HepG2 (cell line): ENCODE measurements around the gene OR6S1. TPM values are rescaled to one million over a fixed set of nuclear protein-coding genes. Genes with fewer than 3 reads are reported as not detected.
"Not testable (repeated sequence)": the region's sequence is repeated elsewhere in the genome, so short reads cannot be mapped to it uniquely, and the experiment has no call there.

Experiments used
- ATAC-seq: fragments of 200-7000 bp; cut with Tn5 transposase; 3 replicates; pipeline ENCODE4 v1.9.1; 2020; ENCODE audit warnings: mild to moderate bottlenecking, moderate library complexity
- BruUV-seq: library from RNA; stranded (reverse); fragments of 400-500 nt; replicated peaks from 2 replicates; lab custom pipeline; 2021; lab: Mats Ljungman, UMichigan
- CTCF ChIA-PET: fragments of 300-600 bp; formaldehyde crosslinking; extraction: SDS; loops from one replicate; lab custom pipeline; 2021; ENCODE audit warnings: low total read pairs, inconsistent platforms, low intra/inter-chr PET ratio; lab: Yijun Ruan, JAX
- POLR2A ChIA-PET: fragments of 350-600 bp; sonication (Branson Sonifier 250); formaldehyde crosslinking; loops from one replicate; lab custom pipeline; 2020; ENCODE audit warnings: antibody characterized with exemption, inconsistent platforms; lab: Yijun Ruan, JAX
- DNase-seq: peaks from one replicate; pipeline ENCODE4 v3.0.0-alpha.2; 2015; ENCODE audit warnings: low spot score
- FAIRE-seq: peaks from 3 replicates; lab custom pipeline; 2011; peaks lifted over from hg19 to GRCh38; lab: Jason Lieb, UNC
- H2AFZ ChIP-seq: one replicate; pipeline ENCODE4 v1.6.1; 2011; ENCODE audit warnings: low read length, inconsistent platforms
- H3K27ac ChIP-seq: fragments of 300-600 bp; 3 replicates; pipeline ENCODE4 v1.8.0; 2011; ENCODE audit warnings: mixed run types, mild to moderate bottlenecking, mixed read lengths, low read length, inconsistent platforms; ENCODE audit not compliant: insufficient read depth; ENCODE audit errors: extremely low read length
- H3K27me3 ChIP-seq, 2 experiments: fragments of 200-600 bp in 1 of 2; 2 replicates in 1 of 2; 3 replicates in 1 of 2; pipeline versions ENCODE4 v1.6.0 to v1.8.0; 2011; ENCODE audit warnings: low read length in 2 of 2, mild to moderate bottlenecking in 2 of 2, moderate library complexity in 2 of 2, inconsistent platforms in 1 of 2; ENCODE audit not compliant: insufficient read depth in 2 of 2, control insufficient read depth in 1 of 2
- H3K36me3 ChIP-seq, 2 experiments: fragments of 200-600 bp in 1 of 2; replicated peaks in 1 of 2; 2 replicates in 1 of 2; 3 replicates in 1 of 2; pipeline versions ENCODE4 v1.5.1 to v1.8.0; 2011; ENCODE audit warnings: low read length in 2 of 2, inconsistent platforms in 1 of 2; ENCODE audit not compliant: insufficient read depth in 2 of 2, control insufficient read depth in 1 of 2
- H3K4me1 ChIP-seq: 2 replicates; pipeline ENCODE4 v1.5.1; 2012; ENCODE audit warnings: low read length, inconsistent platforms; ENCODE audit not compliant: insufficient read depth
- H3K4me2 ChIP-seq: 2 replicates; pipeline ENCODE4 v1.6.0; 2011; ENCODE audit warnings: low read depth, low read length, inconsistent platforms
- H3K4me3 ChIP-seq, 3 experiments: fragments of 200-600 bp in 1 of 3; sonication (generic), shearing (Covaris generic) in 1 of 3; replicated peaks in 1 of 3; 2 replicates each; pipeline ENCODE4 v1.5.1; 2011 to 2016; ENCODE audit warnings: low read length in 3 of 3, inconsistent platforms in 2 of 3, low read depth in 2 of 3, mild to moderate bottlenecking in 2 of 3, control low read depth in 1 of 3, mixed read lengths in 1 of 3; ENCODE audit not compliant: insufficient read depth in 1 of 3
- H3K79me2 ChIP-seq: one replicate; pipeline ENCODE4 v1.6.1; 2011; ENCODE audit warnings: low read length, inconsistent platforms; ENCODE audit not compliant: insufficient read depth
- H3K9ac ChIP-seq: 2 replicates; pipeline ENCODE4 v1.6.0; 2011; ENCODE audit warnings: mild to moderate bottlenecking, low read depth, low read length, inconsistent platforms; ENCODE audit not compliant: insufficient read depth
- H3K9me3 ChIP-seq: 2 replicates; pipeline ENCODE4 v1.5.1; 2012; ENCODE audit warnings: mild to moderate bottlenecking, low read length
- H4K20me1 ChIP-seq: 2 replicates; pipeline ENCODE4 v1.6.0; 2011; ENCODE audit warnings: inconsistent platforms, mild to moderate bottlenecking, low read length, moderate library complexity; ENCODE audit not compliant: insufficient read depth
- MBNL3 ChIP-seq: fragments of 250-450 bp; sonication (Bioruptor Pico); conservative IDR thresholded peaks from 2 replicates; pipeline ENCODE4 v1.8.0; 2022; ENCODE audit warnings: mild to moderate bottlenecking, inconsistent platforms
- MEF2D ChIP-seq: sonication (generic); formaldehyde crosslinking; IDR thresholded peaks from 2 replicates; pipeline ENCODE4 v1.5.1; 2020; ENCODE audit warnings: mild to moderate bottlenecking, missing genetic modification reagents
- POLR2A ChIP-seq, 2 experiments: IDR thresholded peaks; 2 replicates each; pipeline ENCODE4 v1.6.1; 2011; ENCODE audit warnings: low read depth in 2 of 2, low read length in 2 of 2, mild to moderate bottlenecking in 1 of 2, moderate library complexity in 1 of 2; ENCODE audit not compliant: insufficient read depth in 1 of 2
- SIN3A ChIP-seq: IDR thresholded peaks from 2 replicates; pipeline ENCODE4 v1.6.1; 2011; ENCODE audit warnings: low read depth, mild to moderate bottlenecking, control low read depth, low read length, borderline replicate concordance
- WGBS: methylation state at CpG from one replicate; pipeline ENCODE4 v1.1.6; 2017; ENCODE audit warnings: low lambda C conversion rate; 5-methylcytosine and 5-hydroxymethylcytosine counted together
- in situ Hi-C: cut with HindIII; loops from 2 replicates; pipeline ENCODE4 v1.10.0; 2017; ENCODE audit warnings: low pct_unique_long_range_greater_than_20kb; ENCODE audit not compliant: extremely low pct_ligation_motif_present
- intact Hi-C: fragments of 100-400 bp; cut with micrococcal nuclease; formaldehyde crosslinking; loops from one replicate; pipeline ENCODE4 v1.10.0; 2022; ENCODE audit not compliant: unreplicated experiment
- polyA plus RNA-seq, 8 experiments: library from polyadenylated mRNA; depleted of rRNA in 3 of 8; stranded (reverse) in 7 of 8; unstranded in 1 of 8; fragments of >200 nt; fragmentation: Illumina TruSeq in 4 of 8; extraction: Trizol in 4 of 8; gene quantifications; 2 replicates each; pipeline versions ENCODE4 v1.2.1 to v1.2.3, GENCODE V29; 2011 to 2016; ENCODE audit warnings: low read depth in 4 of 8, missing spikeins in 1 of 8, mixed read lengths in 1 of 8; ENCODE audit not compliant: insufficient read depth in 1 of 8
- total RNA-seq, 5 experiments: library from RNA; depleted of rRNA; stranded (reverse); fragments of >200 nt; fragmentation: Illumina TruSeq; extraction: Trizol; gene quantifications; 2 replicates each; pipeline ENCODE4 v1.2.3, GENCODE V29; 2016; ENCODE audit warnings: low read depth in 1 of 5

Gene OR6S1
- total and polyA plus RNA-seq, 2 of the 13 experiments (the other 11 are each of a cell fraction or from before 2014, with no cell fraction given) = 0.09 TPM; not detected in 1

GRCh38 chr14:20642755-20643154, 1.3 kb upstream of the OR6S1 start:
- WGBS = 5% methylated on average over 3 of the region's 3 CpGs
- CTCF ChIA-PET, H2AFZ ChIP-seq, H3K4me2 ChIP-seq, POLR2A ChIA-PET, H3K4me1 ChIP-seq, intact Hi-C loops, BruUV-seq, DNase-seq, H3K36me3 ChIP-seq, ATAC-seq, H4K20me1 ChIP-seq, H3K27ac ChIP-seq, H3K9me3 ChIP-seq, H3K4me3 ChIP-seq, H3K27me3 ChIP-seq, H3K79me2 ChIP-seq, in situ Hi-C loops, FAIRE-seq, H3K9ac ChIP-seq: not testable (repeated sequence)

GRCh38 chr14:20642182-20642581, 691 bp upstream of the OR6S1 start:
- in situ Hi-C loops = no loop called here
- Histone ChIP-seq H3K4me3 (no peak overlapping the region), H3K4me1 (no peaks in the 10 kb centered on the region), H3K36me3 (no peaks in the 10 kb centered on the region), H3K27me3 (peaks cover 0 to 6% of the 10 kb centered on the region in 2 experiments; a peak in 2 of 5 replicates), H3K27ac (no peak overlapping the region), H3K79me2 (no peaks in the 10 kb centered on the region), H3K9ac (no peak overlapping the region), H3K4me2 (no peak overlapping the region), H2AFZ (no peak overlapping the region), H3K9me3 (no peaks in the 10 kb centered on the region), H4K20me1 (no peaks in the 10 kb centered on the region)
- ChIA-PET CTCF (no interaction called here), POLR2A (no interaction called here)
- no peak for FAIRE-seq
- DNase-seq = no peak
- 70% methylated on average over 7 of the region's 7 CpGs for WGBS
- no TSS peak for BruUV-seq
- intact Hi-C loops = no loop called here
- TF ChIP-seq POLR2A (IDR thresholded peaks at IDR 0.05; ENCODE audit: insufficient read depth in 1 of 2, low read depth in 2 of 2, low read length in 2 of 2) = no peak
- TF ChIP-seq SIN3A = no peak
- TF ChIP-seq MEF2D = no peak
- TF ChIP-seq MBNL3 = no peak
- no peak for ATAC-seq
